GM12801 (cell line): ENCODE results near the gene YPEL1.

Source experiments
- TF ChIP-seq, protein P1 (sequence below): IDR thresholded peaks from one replicate; pipeline ENCODE4 v1.5.1; 2011; ENCODE audit warnings: control low read depth; ENCODE audit not compliant: insufficient read length; ENCODE audit errors: extremely low read depth

Gene YPEL1

DNA sequence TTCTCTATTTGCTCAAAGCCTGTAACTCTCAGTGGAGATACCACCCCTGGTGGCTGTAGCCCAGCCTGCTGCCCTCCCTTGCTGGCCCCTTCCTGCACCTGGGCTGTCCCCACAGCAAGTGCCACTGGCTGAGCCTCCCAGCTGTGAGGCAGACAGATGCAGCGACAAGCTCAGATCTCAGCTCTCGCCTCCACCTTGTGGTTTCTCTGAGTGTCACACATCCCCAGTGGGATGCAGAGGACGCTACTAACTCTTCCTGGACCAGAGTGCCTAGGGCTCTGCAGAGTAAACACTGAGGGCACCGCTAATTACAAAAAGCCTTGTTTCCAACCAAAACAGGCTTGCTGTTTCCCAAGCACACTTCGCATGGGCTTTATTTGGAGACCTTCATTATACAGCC is 8.9 kb downstream of the YPEL1 start:
- TF ChIP-seq, protein P1, sequence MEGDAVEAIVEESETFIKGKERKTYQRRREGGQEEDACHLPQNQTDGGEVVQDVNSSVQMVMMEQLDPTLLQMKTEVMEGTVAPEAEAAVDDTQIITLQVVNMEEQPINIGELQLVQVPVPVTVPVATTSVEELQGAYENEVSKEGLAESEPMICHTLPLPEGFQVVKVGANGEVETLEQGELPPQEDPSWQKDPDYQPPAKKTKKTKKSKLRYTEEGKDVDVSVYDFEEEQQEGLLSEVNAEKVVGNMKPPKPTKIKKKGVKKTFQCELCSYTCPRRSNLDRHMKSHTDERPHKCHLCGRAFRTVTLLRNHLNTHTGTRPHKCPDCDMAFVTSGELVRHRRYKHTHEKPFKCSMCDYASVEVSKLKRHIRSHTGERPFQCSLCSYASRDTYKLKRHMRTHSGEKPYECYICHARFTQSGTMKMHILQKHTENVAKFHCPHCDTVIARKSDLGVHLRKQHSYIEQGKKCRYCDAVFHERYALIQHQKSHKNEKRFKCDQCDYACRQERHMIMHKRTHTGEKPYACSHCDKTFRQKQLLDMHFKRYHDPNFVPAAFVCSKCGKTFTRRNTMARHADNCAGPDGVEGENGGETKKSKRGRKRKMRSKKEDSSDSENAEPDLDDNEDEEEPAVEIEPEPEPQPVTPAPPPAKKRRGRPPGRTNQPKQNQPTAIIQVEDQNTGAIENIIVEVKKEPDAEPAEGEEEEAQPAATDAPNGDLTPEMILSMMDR, result no peak

- TF ChIP-seq, protein P1, result no peak
These were observed 9.5 kb downstream of the YPEL1 start for GRCh38 chr22:21725956-21726649.

GRCh38 chr22:21719024-21719423 is 16.6 kb downstream of the YPEL1 start:
- TF ChIP-seq, protein P1, result no peak

DNA sequence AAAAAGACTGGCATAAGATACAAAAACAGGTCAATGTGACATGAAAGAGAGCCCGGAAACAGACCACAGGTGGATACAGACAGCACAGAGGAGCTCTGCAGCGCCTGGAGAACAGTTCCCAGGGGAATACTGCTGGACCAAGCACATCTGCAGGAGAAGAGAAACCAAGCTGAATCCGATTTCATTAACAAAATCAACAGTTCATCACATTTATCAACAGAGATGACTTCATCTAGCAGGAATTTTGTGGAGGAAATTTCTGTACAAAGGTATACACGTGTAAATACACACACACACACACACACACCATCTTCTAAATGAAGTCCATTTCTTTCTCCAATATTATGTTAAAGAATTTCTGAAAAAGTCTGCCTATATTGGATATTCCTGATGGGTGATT is 17.1 kb downstream of the YPEL1 start:
- TF ChIP-seq, protein P1, result no peak

DNA sequence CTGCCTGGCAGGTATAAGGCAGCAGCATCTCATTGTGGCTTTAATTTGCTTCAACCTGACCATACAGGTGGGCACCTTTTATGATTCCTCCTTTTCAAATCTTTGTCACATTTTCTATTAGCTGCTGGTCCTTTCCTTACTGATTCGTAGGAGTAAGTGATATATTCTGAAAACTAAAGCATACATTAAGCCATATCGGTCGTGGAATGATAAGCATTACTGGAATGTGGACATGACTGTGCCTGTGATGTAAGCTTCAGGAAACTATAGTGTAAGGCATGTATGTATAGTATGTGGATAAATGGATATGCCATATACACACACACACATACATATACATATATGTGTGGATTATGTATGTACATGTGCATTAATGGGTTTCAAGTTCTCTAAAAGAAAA is 20.8 kb downstream of the YPEL1 start:
- TF ChIP-seq, protein P1, result no peak

DNA sequence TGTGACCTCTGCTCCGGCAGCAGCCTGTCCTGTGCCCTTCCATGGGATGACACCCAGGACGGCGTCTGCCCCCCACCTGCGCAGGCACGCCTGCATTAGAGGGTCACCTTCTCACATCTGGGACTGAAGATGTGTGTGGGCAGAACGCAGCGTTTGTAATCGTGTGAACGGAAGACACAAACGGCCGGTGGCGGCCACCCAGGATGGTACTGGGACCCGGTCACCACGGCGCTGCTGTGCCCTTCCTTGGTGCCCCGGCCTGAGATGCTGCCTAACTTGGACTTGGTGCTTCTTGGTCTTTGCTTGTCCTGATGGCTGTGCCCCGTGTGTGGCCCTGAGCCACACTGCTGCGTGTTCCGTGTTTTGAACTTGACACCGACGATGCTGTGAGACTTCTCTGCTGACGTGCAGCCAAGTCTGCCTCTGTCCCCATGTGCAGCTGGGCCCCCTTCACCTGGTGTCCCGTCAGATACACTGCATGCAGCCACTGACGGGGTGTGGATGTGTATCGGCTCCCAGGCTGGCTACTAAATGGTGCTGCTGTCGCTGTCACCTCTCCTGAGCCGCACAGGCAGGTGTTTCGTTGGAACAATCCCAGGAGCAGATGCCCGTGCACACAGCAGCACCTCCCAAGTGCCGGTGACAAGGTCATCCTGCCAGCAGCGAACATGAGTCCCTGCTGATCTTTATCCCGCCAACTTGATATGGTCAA is 21.4 kb downstream of the YPEL1 start:
- TF ChIP-seq, protein P1, result no peak

- TF ChIP-seq, protein P1, result no peak
These were observed 22.1 kb downstream of the YPEL1 start for GRCh38 chr22:21713428-21714058.
